Activated CD4-positive, alpha-beta T cell treated with anti-CD3 and anti-CD28 coated beads, Interleukin-2, Interleukin-4, amounts not matched to agents 100 ng/mL and 50 ng/mL, durations not matched to agents 16 hours and 8 hours (primary cell): ENCODE measurements around the gene ZG16.
"Not testable (repeated sequence)": the region's sequence is repeated elsewhere in the genome, so short reads cannot be mapped to it uniquely, and the experiment has no call there.

Source experiments
- DNase-seq: peaks from one replicate; pipeline ENCODE4 v3.0.0-alpha.2; 2020; ENCODE audit warnings: low spot score

The ZG16 gene

GRCh38 chr16:29748760-29749149 lies 29.3 kb upstream of the ZG16 start:
- DNase-seq, result not testable (repeated sequence)

GRCh38 chr16:29753516-29753915 lies 24.5 kb upstream of the ZG16 start:
- DNase-seq, result no peak

GRCh38 chr16:29756654-29757053 lies 21.4 kb upstream of the ZG16 start:
- DNase-seq, result no peak

GRCh38 chr16:29757086-29757485 lies 21.0 kb upstream of the ZG16 start:
- not testable (repeated sequence) for DNase-seq

GRCh38 chr16:29757950-29758466 lies 20.0 kb upstream of the ZG16 start:
- no peak for DNase-seq

DNA sequence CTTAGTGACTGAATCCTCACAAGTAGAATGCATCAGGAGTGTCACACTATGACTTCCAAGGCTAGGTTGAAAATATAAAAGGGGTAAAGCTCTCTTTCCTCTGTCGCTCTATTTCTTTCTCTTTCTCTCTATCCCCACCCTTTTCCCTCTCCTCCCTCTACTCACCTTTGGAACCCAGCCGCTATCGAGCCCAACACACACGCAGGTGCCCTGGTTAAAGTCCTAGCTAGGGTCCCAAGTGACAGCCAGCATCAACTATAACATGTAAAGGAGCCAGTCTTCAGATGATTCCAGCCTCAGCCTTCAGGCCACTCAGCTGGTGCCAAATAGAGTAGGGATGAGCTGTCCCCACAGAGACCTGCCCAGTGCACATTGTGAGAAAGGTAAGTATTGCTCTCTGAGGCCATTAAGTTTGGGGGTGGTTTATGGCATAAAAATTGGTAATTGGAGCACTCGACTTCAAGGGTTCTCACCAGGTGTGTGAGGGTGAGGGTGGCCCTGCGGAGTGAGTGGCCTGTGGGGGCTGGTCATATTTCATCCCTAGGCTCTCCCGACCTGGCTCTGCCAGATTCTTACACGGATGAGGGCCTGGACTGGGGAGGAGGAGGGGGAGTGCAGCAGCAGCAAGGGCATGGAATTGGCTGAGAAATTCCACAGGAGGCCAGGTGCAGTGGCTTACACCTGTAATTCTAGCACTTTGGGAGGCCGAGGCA lies 17.3 kb upstream of the ZG16 start:
- DNase-seq, result no peak

GRCh38 chr16:29761280-29761651 lies 16.8 kb upstream of the ZG16 start:
- DNase-seq, result not testable (repeated sequence)

DNA sequence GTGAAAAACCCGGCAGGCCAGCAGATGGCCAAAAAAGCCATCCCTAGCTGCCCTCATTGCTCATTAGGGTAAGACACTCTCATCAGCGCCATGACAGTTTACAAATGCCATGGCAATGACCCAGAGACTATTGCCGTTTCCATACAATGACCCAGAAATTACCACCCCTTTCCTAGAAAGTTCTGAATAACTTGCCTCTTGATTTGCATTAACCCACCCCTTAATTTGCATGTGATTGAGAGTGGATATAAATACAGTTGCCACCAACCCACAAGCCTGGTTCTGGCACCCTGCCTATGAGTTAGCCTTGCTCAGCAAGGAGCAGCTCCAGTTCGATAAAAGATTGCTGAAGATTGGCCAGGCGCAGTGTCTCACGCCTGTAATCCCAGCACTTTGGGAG lies 16.2 kb upstream of the ZG16 start:
- no peak for DNase-seq

- DNase-seq, result no peak
Measured at GRCh38 chr16:29763326-29763725, 14.7 kb upstream of the ZG16 start.

- DNase-seq, result no peak
Measured at GRCh38 chr16:29765167-29766032, 12.7 kb upstream of the ZG16 start.

GRCh38 chr16:29766571-29766970 lies 11.5 kb upstream of the ZG16 start:
- no peak for DNase-seq

DNA sequence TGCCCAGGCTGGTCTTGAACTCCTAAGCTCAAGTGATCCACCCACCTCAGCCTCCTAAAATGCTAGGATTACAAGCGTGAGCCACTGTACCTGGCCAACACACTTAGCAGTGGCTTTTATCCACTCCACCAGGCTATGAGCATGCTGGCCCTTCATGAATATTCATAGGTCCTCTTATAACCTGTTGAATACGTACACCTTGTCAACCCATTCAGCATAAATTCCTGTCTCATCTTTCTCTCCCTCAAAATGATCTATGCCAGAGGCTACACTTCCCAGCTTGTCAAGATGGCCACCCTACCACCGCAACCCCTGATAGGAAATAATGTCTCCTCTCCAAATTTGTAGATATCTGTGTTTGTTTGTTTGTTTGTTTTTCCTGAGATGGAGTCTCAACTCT lies 11.0 kb upstream of the ZG16 start:
- DNase-seq, result no peak

DNA sequence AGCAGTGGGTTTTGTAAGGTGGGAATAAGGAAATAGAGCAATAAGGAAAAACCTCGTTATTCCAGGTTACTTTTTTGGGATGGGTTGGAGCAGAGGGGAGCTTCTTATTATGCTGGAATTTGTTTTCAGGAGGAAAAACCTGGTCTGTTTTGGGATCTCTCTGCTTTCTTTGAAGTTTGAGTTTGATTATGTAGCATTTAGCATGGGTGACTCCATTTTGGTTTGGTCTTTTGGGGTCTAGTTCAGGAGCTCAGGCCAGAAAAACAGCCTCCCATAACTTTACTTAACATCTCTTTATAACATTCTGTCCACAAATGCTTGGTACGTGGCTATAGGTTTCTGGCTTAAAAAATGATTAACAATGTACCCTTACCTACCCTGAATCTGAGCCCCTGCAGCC lies 8.5 kb upstream of the ZG16 start:
- no peak for DNase-seq

DNA sequence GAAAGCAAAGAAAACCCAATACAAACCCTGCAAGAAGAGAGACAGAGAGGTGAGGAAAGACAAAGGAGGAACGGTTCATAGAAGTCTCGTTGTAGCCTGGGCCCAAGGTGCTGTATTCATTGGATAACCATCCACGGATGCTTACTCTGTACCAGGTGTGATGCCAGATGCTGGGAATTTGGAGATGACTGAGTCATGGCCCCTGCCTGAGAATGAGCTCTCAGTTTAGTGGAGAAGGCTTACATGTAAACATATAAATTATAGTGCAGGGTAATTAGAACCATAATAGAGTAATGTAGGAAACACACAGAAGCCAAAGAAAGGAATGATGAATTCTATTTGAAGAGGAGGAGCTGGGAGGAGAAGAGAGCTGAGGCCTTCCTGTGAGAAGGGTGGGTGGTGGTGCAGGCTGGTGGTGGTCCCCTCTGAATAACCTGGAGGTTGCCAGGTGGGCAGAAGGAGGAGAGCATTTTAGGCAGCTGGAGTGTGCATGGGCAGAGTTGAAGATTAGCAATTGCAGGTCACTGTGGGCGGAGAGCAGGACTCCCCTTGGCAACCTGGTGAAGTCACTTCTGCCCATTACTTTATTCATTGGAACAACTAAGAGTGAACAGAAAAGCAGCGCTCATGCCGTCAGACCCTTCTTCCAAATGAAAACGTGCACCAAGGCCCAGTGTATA lies 7.7 kb upstream of the ZG16 start:
- no peak for DNase-seq

DNA sequence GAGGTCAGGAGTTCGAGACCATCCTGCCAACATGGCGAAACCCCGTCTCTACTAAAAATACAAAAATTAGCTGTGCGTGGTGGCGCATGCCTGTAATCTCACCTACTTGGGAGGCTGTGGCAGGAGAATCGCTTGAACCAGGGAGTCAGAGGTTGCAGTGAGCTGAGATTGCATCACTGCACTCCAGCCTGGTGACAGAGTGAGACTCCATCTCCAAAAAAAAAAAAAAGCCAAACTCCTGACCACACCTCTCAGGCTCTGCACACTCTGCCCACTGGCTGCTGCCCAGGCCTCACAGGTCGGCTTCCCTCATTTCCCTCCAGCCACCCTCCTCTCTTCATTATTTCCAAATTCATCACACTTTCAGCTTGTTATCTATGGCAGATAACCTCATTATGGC lies 5.7 kb upstream of the ZG16 start:
- DNase-seq, result not testable (repeated sequence)

- no peak for DNase-seq
Measured at GRCh38 chr16:29774730-29775129, 3.3 kb upstream of the ZG16 start.

DNA sequence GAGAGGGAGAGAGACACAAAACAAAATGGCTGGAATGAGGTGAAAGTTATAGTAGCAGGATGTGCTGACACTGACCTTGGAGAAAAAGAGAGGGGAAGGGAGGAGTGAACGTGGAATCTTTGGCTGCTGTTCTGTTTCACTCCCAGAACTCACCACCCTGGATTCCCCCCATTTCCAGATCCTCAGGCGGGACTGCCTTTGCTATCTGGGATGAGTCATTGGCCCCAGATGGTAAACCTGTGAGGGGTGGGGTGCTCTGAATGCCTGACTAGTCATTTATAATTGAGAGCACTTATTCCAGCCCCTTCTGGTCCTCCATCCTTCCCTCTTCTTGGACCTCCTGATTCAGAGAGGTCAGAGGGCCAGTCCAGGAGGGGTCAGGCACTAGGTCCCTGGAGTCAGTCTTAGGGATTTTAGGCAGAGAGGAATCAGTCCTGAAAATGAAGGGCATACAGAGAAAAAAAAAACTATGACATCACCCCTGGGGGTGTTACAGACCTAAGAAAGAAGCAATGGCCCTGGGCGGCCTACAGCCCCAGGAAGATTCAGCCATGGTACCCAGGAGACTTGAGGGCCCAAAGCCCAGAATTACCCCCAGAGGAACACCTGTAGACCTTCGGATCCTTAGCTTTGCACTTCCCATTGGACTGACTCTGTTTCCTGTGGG lies 2.2 kb upstream of the ZG16 start:
- no peak for DNase-seq

DNA sequence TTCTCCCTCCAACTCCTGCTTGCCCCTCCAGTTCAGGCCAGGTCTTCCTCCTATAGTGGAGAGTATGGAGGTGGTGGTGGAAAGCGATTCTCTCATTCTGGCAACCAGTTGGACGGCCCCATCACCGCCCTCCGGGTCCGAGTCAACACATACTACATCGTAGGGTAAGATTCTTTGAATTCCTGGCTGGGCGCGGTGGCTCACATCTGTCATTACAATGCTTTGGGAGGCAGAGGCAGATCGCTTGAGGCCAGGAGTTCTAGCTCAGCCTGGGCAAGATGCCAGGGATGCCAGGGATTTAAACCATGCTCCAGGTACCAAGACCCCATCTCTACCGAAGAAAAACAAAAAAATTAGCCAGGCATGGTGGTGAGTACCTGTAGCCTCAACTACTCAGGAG lies 1.4 kb downstream of the ZG16 start:
- no peak for DNase-seq

- not testable (repeated sequence) for DNase-seq
Measured at GRCh38 chr16:29783094-29783953, 5.3 kb downstream of the ZG16 start.

GRCh38 chr16:29784157-29784556 lies 6.1 kb downstream of the ZG16 start:
- DNase-seq, result no peak

- DNase-seq, result peak; percentile 76
Measured at GRCh38 chr16:29784901-29785500, 6.9 kb downstream of the ZG16 start.
